HUES48 (cell line): Measurements from ENCODE around the gene SPAAR.
"Not testable (repeated sequence)": the region's sequence is repeated elsewhere in the genome, so short reads cannot be mapped to it uniquely, and the experiment has no call there.

Source experiments
- H3K27ac ChIP-seq: one replicate; pipeline ENCODE4 v1.7.0; 2013; ENCODE audit warnings: low read depth, low read length, inconsistent platforms
- H3K27me3 ChIP-seq: 2 replicates; pipeline ENCODE4 v1.6.1; 2013; ENCODE audit warnings: mild to moderate bottlenecking, low read length; ENCODE audit not compliant: control insufficient read depth, insufficient read depth
- H3K36me3 ChIP-seq: 2 replicates; pipeline ENCODE4 v1.6.1; 2013; ENCODE audit warnings: low read length; ENCODE audit not compliant: control insufficient read depth, insufficient read depth
- H3K4me1 ChIP-seq: 2 replicates; pipeline ENCODE4 v1.6.1; 2013; ENCODE audit warnings: mild to moderate bottlenecking, low read length; ENCODE audit not compliant: control insufficient read depth, insufficient read depth
- H3K4me3 ChIP-seq: 2 replicates; pipeline ENCODE4 v1.5.1; 2013; ENCODE audit warnings: mild to moderate bottlenecking, low read depth, low read length
- H3K9ac ChIP-seq: 2 replicates; pipeline ENCODE4 v1.6.1; 2013; ENCODE audit warnings: mild to moderate bottlenecking, low read depth, low read length, moderate library complexity
- H3K9me3 ChIP-seq: 2 replicates; pipeline ENCODE4 v1.6.1; 2013; ENCODE audit warnings: low read length; ENCODE audit not compliant: control insufficient read depth, insufficient read depth

The SPAAR gene

GRCh38 chr9:35928591-35929452 lies 19.5 kb downstream of the SPAAR start:
- H3K4me3 ChIP-seq: no peak overlapping the region
- no peaks in the 10 kb centered on the region for H3K9me3 ChIP-seq
- no peaks in the 10 kb centered on the region for H3K36me3 ChIP-seq
- H3K9ac ChIP-seq: no peak overlapping the region
- no peaks in the 10 kb centered on the region for H3K27me3 ChIP-seq
- no peak overlapping the region for H3K27ac ChIP-seq
- peaks cover 5% of the 10 kb centered on the region; the same call in 1 of the 2 replicates for H3K4me1 ChIP-seq

GRCh38 chr9:35929453-35929718 lies 20.1 kb downstream of the SPAAR start:
- Histone ChIP-seq H3K9ac (no peak overlapping the region), H3K4me1 (no peaks in the 10 kb centered on the region), H3K27me3 (no peaks in the 10 kb centered on the region), H3K9me3 (no peaks in the 10 kb centered on the region), H3K27ac (no peak overlapping the region), H3K4me3 (no peak overlapping the region), H3K36me3 (no peaks in the 10 kb centered on the region)

GRCh38 chr9:35930521-35930920 lies 21.2 kb downstream of the SPAAR start:
- H3K27ac ChIP-seq: no peak overlapping the region
- H3K27me3 ChIP-seq: no peaks in the 10 kb centered on the region
- H3K9ac ChIP-seq: no peak overlapping the region
- H3K9me3 ChIP-seq: no peaks in the 10 kb centered on the region
- no peaks in the 10 kb centered on the region for H3K4me1 ChIP-seq
- no peak overlapping the region for H3K4me3 ChIP-seq
- no peaks in the 10 kb centered on the region for H3K36me3 ChIP-seq

GRCh38 chr9:35930989-35931388 lies 21.7 kb downstream of the SPAAR start:
- no peak overlapping the region for H3K4me3 ChIP-seq
- H3K4me1 ChIP-seq: no peaks in the 10 kb centered on the region
- H3K36me3 ChIP-seq: no peaks in the 10 kb centered on the region
- H3K27ac ChIP-seq: no peak overlapping the region
- no peaks in the 10 kb centered on the region for H3K27me3 ChIP-seq
- H3K9me3 ChIP-seq: no peaks in the 10 kb centered on the region
- no peak overlapping the region for H3K9ac ChIP-seq

GRCh38 chr9:35932735-35933134 lies 23.4 kb downstream of the SPAAR start:
- no peak overlapping the region for H3K9ac ChIP-seq
- no peaks in the 10 kb centered on the region for H3K9me3 ChIP-seq
- H3K27me3 ChIP-seq: no peaks in the 10 kb centered on the region
- H3K27ac ChIP-seq: no peak overlapping the region
- no peak overlapping the region for H3K4me3 ChIP-seq
- no peaks in the 10 kb centered on the region for H3K4me1 ChIP-seq
- no peaks in the 10 kb centered on the region for H3K36me3 ChIP-seq

GRCh38 chr9:35933550-35934067 lies 24.3 kb downstream of the SPAAR start:
- Histone ChIP-seq H3K27me3 (no peaks in the 10 kb centered on the region), H3K9me3 (no peaks in the 10 kb centered on the region), H3K4me1 (no peaks in the 10 kb centered on the region), H3K9ac (no peak overlapping the region), H3K36me3 (no peaks in the 10 kb centered on the region), H3K4me3 (no peak overlapping the region), H3K27ac (no peak overlapping the region)

GRCh38 chr9:35934069-35934468 lies 24.8 kb downstream of the SPAAR start:
- not testable (repeated sequence) for H3K4me1 ChIP-seq, H3K9me3 ChIP-seq, H3K9ac ChIP-seq, H3K4me3 ChIP-seq, H3K27me3 ChIP-seq, H3K36me3 ChIP-seq, H3K27ac ChIP-seq

GRCh38 chr9:35935261-35935660 lies 26.0 kb downstream of the SPAAR start:
- Histone ChIP-seq H3K4me1 (no peaks in the 10 kb centered on the region), H3K36me3 (no peaks in the 10 kb centered on the region)

GRCh38 chr9:35935755-35936509 lies 26.6 kb downstream of the SPAAR start:
- H3K36me3 ChIP-seq: no peaks in the 10 kb centered on the region
- H3K27me3 ChIP-seq: peaks cover 14% of the 10 kb centered on the region

More at GRCh38 chr9:35935261-35935660, 26.0 kb downstream of the SPAAR start:
- H3K9ac ChIP-seq: no peak overlapping the region
- H3K4me3 ChIP-seq: no peak overlapping the region
- H3K27me3 ChIP-seq: peaks cover 7% of the 10 kb centered on the region; the same call in 1 of the 2 replicates
- H3K9me3 ChIP-seq: no peaks in the 10 kb centered on the region
- H3K27ac ChIP-seq: no peak overlapping the region

GRCh38 chr9:35937227-35937626 lies 27.9 kb downstream of the SPAAR start:
- Histone ChIP-seq H3K4me3 (no peak overlapping the region), H3K36me3 (no peaks in the 10 kb centered on the region), H3K27ac (no peak overlapping the region), H3K9ac (no peak overlapping the region), H3K27me3 (peaks cover 27% of the 10 kb centered on the region), H3K4me1 (no peaks in the 10 kb centered on the region), H3K9me3 (no peaks in the 10 kb centered on the region)

More at GRCh38 chr9:35935755-35936509, 26.6 kb downstream of the SPAAR start:
- no peak overlapping the region for H3K27ac ChIP-seq
- no peak overlapping the region for H3K9ac ChIP-seq
- no peaks in the 10 kb centered on the region for H3K4me1 ChIP-seq
- no peaks in the 10 kb centered on the region for H3K9me3 ChIP-seq
- no peak overlapping the region for H3K4me3 ChIP-seq
